Neural cell (in vitro differentiated cells): Measurements from ENCODE around the gene MDP1. TPM values are rescaled to one million over a fixed set of nuclear protein-coding genes. Genes with fewer than 3 reads are reported as not detected.

Source experiments
- H2AFZ ChIP-seq: fragments of 200-600, 300-800 bp; sonication (generic), shearing (Covaris generic); 2 replicates; pipeline ENCODE4 v1.6.0; 2014; ENCODE audit warnings: low read depth, mild to moderate bottlenecking, antibody characterized with exemption, low read length, moderate library complexity
- H3F3A ChIP-seq: fragments of 200-600 bp; shearing (Covaris generic); 2 replicates; pipeline ENCODE4 v1.6.1; 2016; ENCODE audit warnings: mild to moderate bottlenecking, moderate library complexity, mixed read lengths, antibody characterized with exemption, low read length; ENCODE audit not compliant: insufficient read depth, poor library complexity, severe bottlenecking
- H3K27ac ChIP-seq: fragments of 200-600, 300-800 bp; sonication (generic), shearing (Covaris generic); 2 replicates; pipeline ENCODE4 v1.5.1; 2014; ENCODE audit warnings: mild to moderate bottlenecking, low read length, moderate library complexity
- H3K27me3 ChIP-seq: fragments of 300-800, 200-600 bp; sonication (generic), shearing (Covaris generic); 2 replicates; pipeline ENCODE4 v1.6.0; 2014; ENCODE audit warnings: mild to moderate bottlenecking, low read depth, low read length, moderate library complexity; ENCODE audit not compliant: insufficient read depth
- H3K36me3 ChIP-seq: fragments of 300-800, 200-600 bp; sonication (generic), shearing (Covaris generic); 2 replicates; pipeline ENCODE4 v1.5.1; 2014; ENCODE audit warnings: mild to moderate bottlenecking, antibody characterized with exemption, low read length, moderate library complexity; ENCODE audit not compliant: insufficient read depth
- H3K4me2 ChIP-seq: fragments of 300-800, 200-600 bp; sonication (generic), shearing (Covaris generic); 2 replicates; pipeline ENCODE4 v1.6.0; 2014; ENCODE audit warnings: mild to moderate bottlenecking, low read length
- H3K4me3 ChIP-seq: fragments of 300-800, 200-600 bp; sonication (generic), shearing (Covaris generic); 2 replicates; pipeline ENCODE4 v1.5.1; 2014; ENCODE audit warnings: mild to moderate bottlenecking, low read length, moderate library complexity
- H3K79me2 ChIP-seq: fragments of 200-600 bp; shearing (Covaris generic); replicated peaks from 2 replicates; pipeline ENCODE4 v1.6.0; 2014; ENCODE audit warnings: mild to moderate bottlenecking, low read length, moderate library complexity; ENCODE audit not compliant: insufficient read depth
- H3K9ac ChIP-seq: fragments of 300-800, 200-600 bp; sonication (generic), shearing (Covaris generic); 2 replicates; pipeline ENCODE4 v1.6.1; 2016; ENCODE audit warnings: mild to moderate bottlenecking, low read length, mixed read lengths
- H3K9me2 ChIP-seq: fragments of 200-600 bp; shearing (Covaris generic); 2 replicates; pipeline ENCODE4 v1.6.1; 2016; ENCODE audit warnings: mild to moderate bottlenecking, low read length, mixed read lengths; ENCODE audit not compliant: insufficient read depth
- H3K9me3 ChIP-seq: fragments of 200-600, 300-800 bp; sonication (generic), shearing (Covaris generic); 2 replicates; pipeline ENCODE4 v1.6.1; 2016; ENCODE audit warnings: mild to moderate bottlenecking, mixed run types, low read length, moderate library complexity, mixed read lengths
- H4K20me1 ChIP-seq: fragments of 200-600 bp; shearing (Covaris generic); 2 replicates; pipeline ENCODE4 v1.6.1; 2016; ENCODE audit warnings: mild to moderate bottlenecking, mixed run types; ENCODE audit not compliant: insufficient read depth
- CTCF ChIP-seq: fragments of 450-650 bp; IDR thresholded peaks from 2 replicates; pipeline ENCODE4 v1.5.1; 2014; ENCODE audit warnings: antibody characterized with exemption, mild to moderate bottlenecking, moderate library complexity; ENCODE audit not compliant: poor library complexity, severe bottlenecking
- EP300 ChIP-seq: fragments of 450-650 bp; conservative IDR thresholded peaks from 2 replicates; pipeline ENCODE4 v1.6.1; 2014; ENCODE audit warnings: antibody characterized with exemption, mild to moderate bottlenecking, moderate library complexity; ENCODE audit not compliant: poor library complexity, severe bottlenecking
- EZH2 ChIP-seq: fragments of 200-600, 300-800 bp; shearing (Covaris generic), sonication (generic); IDR thresholded peaks from 2 replicates; pipeline ENCODE4 v1.6.1; 2014; ENCODE audit warnings: antibody characterized with exemption, low read length, borderline replicate concordance, mild to moderate bottlenecking; ENCODE audit not compliant: insufficient read depth, poor library complexity, severe bottlenecking
- MXI1 ChIP-seq: fragments of 450-650 bp; conservative IDR thresholded peaks from 2 replicates; pipeline ENCODE4 v1.6.1; 2014; ENCODE audit warnings: antibody characterized with exemption, mild to moderate bottlenecking; ENCODE audit not compliant: poor library complexity, severe bottlenecking
- POLR2AphosphoS5 ChIP-seq: IDR thresholded peaks from 2 replicates; pipeline ENCODE4 v1.6.1; 2012
- RAD21 ChIP-seq: fragments of 450-650 bp; conservative IDR thresholded peaks from 2 replicates; pipeline ENCODE4 v1.6.1; 2014; ENCODE audit warnings: antibody characterized with exemption, mild to moderate bottlenecking, moderate library complexity
- REST ChIP-seq: IDR thresholded peaks from 2 replicates; pipeline ENCODE4 v1.6.1; 2012; ENCODE audit warnings: borderline replicate concordance
- SMC3 ChIP-seq: fragments of 450-650 bp; conservative IDR thresholded peaks from 2 replicates; pipeline ENCODE4 v1.6.1; 2014; ENCODE audit warnings: antibody characterized with exemption, mild to moderate bottlenecking, moderate library complexity; ENCODE audit not compliant: poor library complexity
- TAF1 ChIP-seq: IDR thresholded peaks from 2 replicates; pipeline ENCODE4 v1.6.1; 2012; ENCODE audit warnings: low read depth
- polyA plus RNA-seq: library from polyadenylated mRNA; depleted of rRNA; stranded (reverse); fragments of >200 nt; gene quantifications from 2 replicates; pipeline ENCODE4 v1.2.3, GENCODE V29; 2014

MDP1 gene
- polyA plus RNA-seq, 1 donor from 2014 or later: 94.2 TPM

GRCh38 chr14:24236689-24237462 lies 21.0 kb upstream of the MDP1 start:
- H3K27me3 ChIP-seq: no peaks in the 10 kb centered on the region
- H3K9ac ChIP-seq: no peak overlapping the region
- peaks cover 16% of the 10 kb centered on the region for H3K36me3 ChIP-seq
- no peak overlapping the region for H3K27ac ChIP-seq
- H3K79me2 ChIP-seq: peaks cover 31% of the 10 kb centered on the region
- H4K20me1 ChIP-seq: peaks cover 5% of the 10 kb centered on the region
- no peaks in the 10 kb centered on the region for H3K9me3 ChIP-seq
- TF ChIP-seq RAD21 (no peak), CTCF (no peak), EZH2 (no peak), TAF1 (no peak), EP300 (no peak), SMC3 (no peak), REST (no peak), MXI1 (no peak), POLR2AphosphoS5 (no peak)
- H3F3A ChIP-seq: no peaks in the 10 kb centered on the region
- no peak overlapping the region for H2AFZ ChIP-seq
- no peaks in the 10 kb centered on the region for H3K9me2 ChIP-seq
- H3K4me3 ChIP-seq: no peak overlapping the region
- no peak overlapping the region for H3K4me2 ChIP-seq

GRCh38 chr14:24235804-24236688 lies 20.2 kb upstream of the MDP1 start:
- no peak overlapping the region for H3K4me2 ChIP-seq

More at GRCh38 chr14:24235804-24236688, 20.2 kb upstream of the MDP1 start:
- Histone ChIP-seq H3K27ac (no peak overlapping the region), H3K27me3 (no peaks in the 10 kb centered on the region), H3K9me2 (no peaks in the 10 kb centered on the region), H3K36me3 (peaks cover 16% of the 10 kb centered on the region), H4K20me1 (peaks cover 5% of the 10 kb centered on the region), H3F3A (no peaks in the 10 kb centered on the region), H3K9ac (no peak overlapping the region), H2AFZ (no peak overlapping the region), H3K9me3 (no peaks in the 10 kb centered on the region), H3K4me3 (no peak overlapping the region), H3K79me2 (peaks cover 29% of the 10 kb centered on the region)
- TF ChIP-seq POLR2AphosphoS5 (no peak), EP300 (no peak), REST (no peak), RAD21 (no peak), EZH2 (no peak), CTCF (no peak), SMC3 (no peak), MXI1 (no peak), TAF1 (no peak)
